Cardiac muscle cell (in vitro differentiated cells and primary cell): ENCODE results near the gene SPTAN1. TPM values are rescaled to one million over a fixed set of nuclear protein-coding genes. Genes with fewer than 3 reads are reported as not detected.
"Not testable (repeated sequence)": the region's sequence is repeated elsewhere in the genome, so short reads cannot be mapped to it uniquely, and the experiment has no call there.

ENCODE experiments used
- DNase-seq, 2 donors: peaks; one replicate each; pipeline versions ENCODE4 v3.0.0 to v3.0.0-alpha.2; 2010 to 2017; ENCODE audit warnings: low read depth in 1 of 2, low spot score in 1 of 2
- H3K27ac ChIP-seq: fragments of 200-600 bp; sonication (generic); 2 replicates; pipeline ENCODE4 v1.5.1; 2016
- H3K27me3 ChIP-seq: fragments of 200-600 bp; sonication (generic); 2 replicates; pipeline ENCODE4 v1.6.0; 2016; ENCODE audit warnings: control low read depth
- H3K36me3 ChIP-seq: fragments of 200-600 bp; sonication (generic); 2 replicates; pipeline ENCODE4 v1.5.1; 2016; ENCODE audit warnings: control low read depth
- H3K4me1 ChIP-seq: fragments of 200-600 bp; sonication (generic); 2 replicates; pipeline ENCODE4 v1.8.1; 2017; ENCODE audit warnings: low read depth, mild to moderate bottlenecking, mixed run types
- H3K4me3 ChIP-seq: fragments of 200-600 bp; sonication (generic); 2 replicates; pipeline ENCODE4 v1.5.1; 2016; ENCODE audit warnings: mild to moderate bottlenecking
- H3K9me3 ChIP-seq: fragments of 200-600 bp; sonication (generic); 2 replicates; pipeline ENCODE4 v1.5.1; 2017; ENCODE audit warnings: low read depth, mild to moderate bottlenecking, control low read depth
- polyA plus RNA-seq: library from polyadenylated mRNA; unstranded; fragments of >200 nt; fragmentation: Nextera tagmentation; extraction: Ambion mirVana; gene quantifications from 2 replicates; pipeline ENCODE4 v1.2.1, GENCODE V29; 2016
- total RNA-seq: library from RNA; depleted of rRNA; stranded (reverse); fragments of >200 nt; gene quantifications from 2 replicates; pipeline ENCODE4 v1.2.3, GENCODE V29; 2016
- TF ChIP-seq, protein P1 (sequence below): IDR thresholded peaks from 2 replicates; pipeline ENCODE4 v1.5.1; 2012; ENCODE audit warnings: low read depth, mild to moderate bottlenecking, low read length

SPTAN1 gene
- total and polyA plus RNA-seq, 2 experiments from 2014 or later, result 118 to 227 TPM

DNA sequence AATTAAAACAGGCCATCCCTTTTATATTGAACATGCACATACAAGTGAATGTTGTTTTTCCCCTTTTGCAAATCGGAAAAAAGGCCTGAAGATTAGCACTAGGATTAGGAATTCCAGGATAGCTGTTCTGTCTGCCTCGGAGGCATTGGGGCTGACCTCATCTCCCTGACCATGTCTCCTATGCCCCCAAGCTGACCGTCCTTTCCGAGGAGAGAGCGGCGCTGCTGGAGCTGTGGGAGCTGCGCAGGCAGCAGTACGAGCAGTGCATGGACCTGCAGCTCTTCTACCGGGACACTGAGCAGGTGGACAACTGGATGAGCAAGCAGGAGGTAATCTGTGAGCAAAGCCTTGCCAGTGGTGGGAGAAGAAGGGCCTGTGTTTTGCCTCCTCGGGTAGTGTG lies 28.3 kb downstream of the SPTAN1 start:
- Histone ChIP-seq H3K4me3 (no peak overlapping the region), H3K36me3 (peaks cover 92% of the 10 kb centered on the region), H3K9me3 (no peaks in the 10 kb centered on the region), H3K27ac (no peak overlapping the region), H3K4me1 (no peaks in the 10 kb centered on the region), H3K27me3 (no peaks in the 10 kb centered on the region)
- DNase-seq, result no peak
- TF ChIP-seq, protein P1, sequence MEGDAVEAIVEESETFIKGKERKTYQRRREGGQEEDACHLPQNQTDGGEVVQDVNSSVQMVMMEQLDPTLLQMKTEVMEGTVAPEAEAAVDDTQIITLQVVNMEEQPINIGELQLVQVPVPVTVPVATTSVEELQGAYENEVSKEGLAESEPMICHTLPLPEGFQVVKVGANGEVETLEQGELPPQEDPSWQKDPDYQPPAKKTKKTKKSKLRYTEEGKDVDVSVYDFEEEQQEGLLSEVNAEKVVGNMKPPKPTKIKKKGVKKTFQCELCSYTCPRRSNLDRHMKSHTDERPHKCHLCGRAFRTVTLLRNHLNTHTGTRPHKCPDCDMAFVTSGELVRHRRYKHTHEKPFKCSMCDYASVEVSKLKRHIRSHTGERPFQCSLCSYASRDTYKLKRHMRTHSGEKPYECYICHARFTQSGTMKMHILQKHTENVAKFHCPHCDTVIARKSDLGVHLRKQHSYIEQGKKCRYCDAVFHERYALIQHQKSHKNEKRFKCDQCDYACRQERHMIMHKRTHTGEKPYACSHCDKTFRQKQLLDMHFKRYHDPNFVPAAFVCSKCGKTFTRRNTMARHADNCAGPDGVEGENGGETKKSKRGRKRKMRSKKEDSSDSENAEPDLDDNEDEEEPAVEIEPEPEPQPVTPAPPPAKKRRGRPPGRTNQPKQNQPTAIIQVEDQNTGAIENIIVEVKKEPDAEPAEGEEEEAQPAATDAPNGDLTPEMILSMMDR, result no peak

- not testable (repeated sequence) for H3K9me3 ChIP-seq, H3K4me1 ChIP-seq, H3K27ac ChIP-seq, H3K4me3 ChIP-seq, DNase-seq, H3K27me3 ChIP-seq
- H3K36me3 ChIP-seq, result peaks cover 84% of the 10 kb centered on the region
Observed at GRCh38 chr9:128585155-128585554, 32.8 kb downstream of the SPTAN1 start.

GRCh38 chr9:128586934-128587333 lies 34.5 kb downstream of the SPTAN1 start:
- not testable (repeated sequence) for H3K9me3 ChIP-seq, H3K4me3 ChIP-seq, H3K27ac ChIP-seq, DNase-seq, H3K27me3 ChIP-seq, H3K4me1 ChIP-seq
- peaks cover 80% of the 10 kb centered on the region for H3K36me3 ChIP-seq

DNA sequence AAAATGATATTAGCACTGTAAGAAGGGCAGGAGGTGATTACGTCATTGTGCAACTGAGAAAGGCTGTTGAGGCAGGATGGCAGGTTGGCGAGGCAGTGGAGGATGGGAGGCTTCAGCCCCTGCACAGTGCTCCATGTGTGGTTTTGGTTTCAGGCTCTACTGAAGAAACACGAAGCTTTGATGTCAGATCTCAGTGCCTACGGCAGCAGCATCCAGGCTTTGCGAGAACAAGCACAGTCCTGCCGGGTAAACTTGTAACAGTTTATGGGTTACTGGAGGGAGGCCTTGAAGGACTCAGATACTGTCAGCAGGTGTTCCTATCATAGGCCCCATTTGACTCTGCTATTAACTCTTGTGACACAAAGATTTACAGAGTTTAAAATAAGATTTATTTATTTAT lies 35.1 kb downstream of the SPTAN1 start:
- no peak for DNase-seq
- Histone ChIP-seq H3K36me3 (peaks cover 78% of the 10 kb centered on the region), H3K4me1 (no peaks in the 10 kb centered on the region), H3K4me3 (no peak overlapping the region), H3K9me3 (no peaks in the 10 kb centered on the region), H3K27ac (no peak overlapping the region), H3K27me3 (no peaks in the 10 kb centered on the region)
- TF ChIP-seq, protein P1, result no peak

DNA sequence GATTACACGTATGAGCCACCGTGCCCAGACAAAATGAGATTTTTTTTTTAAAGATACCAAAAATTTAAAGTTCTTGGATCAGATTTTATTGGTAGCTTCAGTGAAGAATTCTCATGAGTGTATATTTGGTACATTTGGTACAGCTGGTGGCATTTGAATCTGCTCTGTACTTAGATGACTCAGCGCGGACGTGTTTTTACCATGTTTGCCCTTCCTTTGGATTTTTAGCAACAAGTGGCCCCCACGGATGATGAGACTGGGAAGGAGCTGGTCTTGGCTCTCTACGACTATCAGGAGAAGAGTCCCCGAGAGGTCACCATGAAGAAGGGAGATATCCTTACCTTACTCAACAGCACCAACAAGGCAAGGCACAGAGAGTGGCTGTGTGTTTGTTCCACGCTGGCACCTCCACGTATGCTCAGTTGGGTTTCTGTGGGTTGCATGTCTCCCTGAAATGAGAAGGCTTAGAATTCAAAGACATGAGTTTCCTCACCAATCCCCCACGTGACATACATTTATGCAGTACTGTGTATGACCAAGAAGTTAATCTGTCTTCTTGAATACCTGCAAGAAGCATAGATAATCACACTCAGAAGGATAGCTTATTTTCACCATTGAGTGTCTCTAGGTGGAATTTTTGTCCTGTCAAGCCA lies 36.3 kb downstream of the SPTAN1 start:
- Histone ChIP-seq H3K4me3 (no peak overlapping the region), H3K27me3 (no peaks in the 10 kb centered on the region), H3K9me3 (no peaks in the 10 kb centered on the region), H3K36me3 (peaks cover 76% of the 10 kb centered on the region), H3K4me1 (no peaks in the 10 kb centered on the region), H3K27ac (no peak overlapping the region)
- TF ChIP-seq, protein P1, result no peak
- no peak for DNase-seq

GRCh38 chr9:128593039-128593438 lies 40.7 kb downstream of the SPTAN1 start:
- Histone ChIP-seq H3K4me1 (no peaks in the 10 kb centered on the region), H3K4me3 (no peak overlapping the region), H3K36me3 (peaks cover 73% of the 10 kb centered on the region), H3K9me3 (no peaks in the 10 kb centered on the region), H3K27me3 (no peaks in the 10 kb centered on the region), H3K27ac (no peak overlapping the region)
- no peak for DNase-seq
- TF ChIP-seq, protein P1, result no peak
